Stimulated activated CD4-positive, alpha-beta T cell treated with anti-CD3 and anti-CD28 coated beads, Interleukin-15, amount 100 ng/mL, for 1 hour (primary cell): ENCODE data around the gene TSPAN4.

Experiments used
- DNase-seq, 2 donors: peaks; one replicate each; pipeline ENCODE4 v3.0.0-alpha.2; 2020; ENCODE audit warnings: low read depth in 1 of 2, low spot score in 1 of 2

TSPAN4 gene

GRCh38 chr11:863023-863909 lies 20.6 kb downstream of the TSPAN4 start:
- no peak for DNase-seq

- no peak for DNase-seq
Observed at GRCh38 chr11:863910-864827, 21.5 kb downstream of the TSPAN4 start.

GRCh38 chr11:864898-865297 lies 22.2 kb downstream of the TSPAN4 start:
- no peak for DNase-seq

GRCh38 chr11:865462-866430 lies 23.1 kb downstream of the TSPAN4 start:
- DNase-seq: no peak

- no peak for DNase-seq
Observed at GRCh38 chr11:866481-866880, 23.8 kb downstream of the TSPAN4 start.

GRCh38 chr11:867856-868358 lies 25.3 kb downstream of the TSPAN4 start:
- DNase-seq: no peak

GRCh38 chr11:868394-868793 lies 25.7 kb downstream of the TSPAN4 start:
- DNase-seq: no peak

GRCh38 chr11:868802-869201 lies 26.1 kb downstream of the TSPAN4 start:
- DNase-seq: no peak

GRCh38 chr11:869399-870126 lies 26.9 kb downstream of the TSPAN4 start:
- no peak for DNase-seq

- DNase-seq: no peak
Observed at GRCh38 chr11:870127-870413, 27.4 kb downstream of the TSPAN4 start.

- DNase-seq: no peak
Observed at GRCh38 chr11:870418-870817, 27.8 kb downstream of the TSPAN4 start.

GRCh38 chr11:871472-871871 lies 28.8 kb downstream of the TSPAN4 start:
- DNase-seq: no peak

- DNase-seq: no peak
Observed at GRCh38 chr11:872799-873198, 30.1 kb downstream of the TSPAN4 start.

GRCh38 chr11:873706-874105 lies 31.1 kb downstream of the TSPAN4 start:
- no peak for DNase-seq

GRCh38 chr11:875203-875602 lies 32.6 kb downstream of the TSPAN4 start:
- DNase-seq: no peak

GRCh38 chr11:875769-876301 lies 33.2 kb downstream of the TSPAN4 start:
- DNase-seq: no peak

- no peak for DNase-seq
Observed at GRCh38 chr11:876545-876944, 33.9 kb downstream of the TSPAN4 start.

- no peak for DNase-seq
Observed at GRCh38 chr11:877565-877964, 34.9 kb downstream of the TSPAN4 start.

- no peak for DNase-seq
Observed at GRCh38 chr11:880447-880846, 37.8 kb downstream of the TSPAN4 start.

GRCh38 chr11:882596-882995 lies 39.9 kb downstream of the TSPAN4 start:
- DNase-seq: no peak
